GM18858 (cell line): ENCODE data around the gene IBTK.
"Not testable (repeated sequence)": the region's sequence is repeated elsewhere in the genome, so short reads cannot be mapped to it uniquely, and the experiment has no call there.

ENCODE experiments used
- ATAC-seq: cut with Tn5 transposase; IDR thresholded peaks from one replicate; pipeline ENCODE4 v1.9.1; 2021; ENCODE audit not compliant: unreplicated experiment

The IBTK gene

GRCh38 chr6:82248273-82248735, 760 bp upstream of the IBTK start:
- peak; percentile 36 for ATAC-seq

DNA sequence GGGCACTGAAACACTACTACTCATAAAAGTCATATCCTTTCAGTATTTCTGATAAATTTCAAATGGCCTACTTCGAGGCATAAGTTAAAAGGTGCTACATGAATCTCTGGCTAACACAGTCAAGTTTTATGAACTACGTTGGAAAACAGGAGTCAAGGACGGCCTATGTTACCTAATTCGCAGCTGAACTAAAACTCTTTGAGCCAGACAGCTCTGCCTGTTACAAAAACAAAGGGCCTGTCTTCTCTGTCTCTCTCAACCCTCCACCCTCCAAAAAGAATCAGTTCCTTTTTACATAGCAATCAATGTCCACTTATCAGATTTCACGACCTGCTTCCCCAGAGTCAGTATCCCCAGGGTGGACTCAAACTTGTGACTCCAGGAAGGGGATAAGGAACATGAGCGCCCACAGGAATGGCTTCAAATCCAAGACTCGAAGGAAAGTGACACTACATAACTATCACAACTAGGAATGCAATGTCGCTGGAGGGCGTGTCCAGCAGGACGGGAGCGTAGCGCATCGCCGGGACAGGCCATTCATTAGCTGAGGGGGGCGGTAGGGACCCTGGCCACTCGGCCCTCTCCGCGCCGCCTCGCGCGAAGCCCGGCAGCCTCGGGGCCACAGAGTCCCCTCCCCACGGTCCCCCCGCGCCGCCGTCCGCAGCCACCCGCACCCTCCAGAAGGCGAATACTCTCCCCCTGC, 591 bp downstream of the IBTK start:
- ATAC-seq = peak; percentile 22

DNA sequence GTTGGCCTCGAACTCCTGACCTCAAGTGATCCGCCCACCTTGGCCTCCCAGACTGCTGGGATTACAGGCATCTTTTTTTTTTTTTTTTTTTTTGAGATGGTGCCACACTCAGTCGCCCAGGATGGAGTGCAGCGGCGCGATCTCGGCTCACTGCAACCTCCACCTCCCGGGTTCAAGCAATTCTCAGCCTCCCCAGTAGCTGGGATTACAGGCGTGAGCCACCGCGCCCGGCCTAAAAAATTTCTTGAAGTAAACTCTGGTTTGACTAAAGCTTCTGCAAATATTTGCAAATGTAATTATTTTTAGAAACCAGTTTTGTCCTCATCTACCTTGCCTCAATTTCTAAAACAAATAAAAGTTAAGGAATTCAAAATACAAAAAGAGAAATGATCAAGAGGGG, 1.2 kb downstream of the IBTK start:
- ATAC-seq = no peak

GRCh38 chr6:82245376-82245775, 2.2 kb downstream of the IBTK start:
- ATAC-seq = no peak

DNA sequence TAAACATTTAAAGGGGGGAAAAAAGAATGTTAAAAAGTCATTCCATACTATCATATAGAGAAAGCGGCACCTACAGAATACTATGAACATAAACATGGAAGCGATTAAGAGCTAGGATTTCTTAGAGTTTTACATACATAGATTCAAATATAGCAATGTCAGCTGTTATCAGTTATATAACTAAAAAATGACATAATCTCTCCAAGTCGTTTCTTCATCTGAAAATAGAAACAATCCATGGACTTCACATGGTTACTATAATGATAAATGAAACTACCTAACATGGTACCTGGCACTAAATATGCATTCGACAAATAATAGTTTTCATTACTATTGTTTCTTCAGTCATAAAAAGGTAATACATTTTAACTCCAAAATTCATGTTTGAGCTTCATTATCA, 3.7 kb downstream of the IBTK start:
- no peak for ATAC-seq

DNA sequence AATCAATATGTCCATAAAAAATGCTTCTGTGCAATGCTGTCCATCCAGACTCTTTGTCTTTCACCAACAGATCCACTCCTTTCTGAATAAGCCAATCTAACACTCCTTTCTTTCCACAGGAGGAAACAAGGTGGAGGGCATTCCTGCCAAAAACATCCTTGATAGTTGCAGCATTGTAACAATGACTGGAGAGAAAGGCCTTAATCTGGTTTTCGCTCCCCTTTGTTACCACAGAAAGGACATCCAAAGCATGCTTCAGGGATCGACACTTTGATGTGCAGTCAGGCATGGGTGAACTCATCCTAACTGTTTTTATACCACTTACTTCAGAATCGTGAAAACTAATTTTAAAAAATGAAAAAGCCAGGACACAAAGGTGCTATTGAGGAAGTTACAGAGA, 7.4 kb downstream of the IBTK start:
- ATAC-seq = no peak

GRCh38 chr6:82239597-82239996, 7.9 kb downstream of the IBTK start:
- no peak for ATAC-seq

DNA sequence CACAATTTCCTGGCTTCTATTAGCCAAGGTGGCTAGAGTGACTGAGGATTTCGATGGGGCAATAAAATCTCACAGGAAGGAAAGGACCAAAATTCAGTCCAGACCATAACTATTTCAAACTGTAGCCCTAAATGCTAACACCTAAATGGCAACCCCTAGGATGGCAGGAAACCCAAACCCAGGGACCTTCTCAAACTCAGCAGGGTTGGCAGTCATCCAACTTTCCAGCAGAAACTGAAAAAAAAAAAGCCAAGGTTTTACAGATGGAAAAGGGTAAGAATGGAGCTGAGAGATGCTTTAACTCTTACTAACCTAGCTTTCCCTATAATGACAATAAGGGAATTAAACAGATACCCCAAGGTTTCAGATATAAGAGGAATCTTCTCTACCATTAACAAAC, 10.5 kb downstream of the IBTK start:
- no peak for ATAC-seq

DNA sequence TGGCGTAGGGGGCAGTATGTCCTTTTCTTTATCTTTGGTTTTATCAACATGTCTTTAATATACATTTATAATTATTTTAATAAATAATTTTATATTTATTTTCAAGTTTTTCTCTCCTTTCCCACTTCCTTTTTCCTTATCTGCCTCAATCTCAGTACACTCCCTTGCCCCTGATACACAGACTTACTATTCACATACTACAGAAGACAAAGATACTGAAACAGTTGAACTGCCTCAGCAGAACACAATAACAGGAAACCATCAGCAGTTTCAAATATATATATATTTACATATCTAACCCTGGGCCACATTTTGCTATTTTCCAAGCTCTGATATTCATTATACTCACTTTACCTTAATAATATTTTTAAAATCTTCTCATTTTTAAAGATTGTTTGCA, 19.8 kb downstream of the IBTK start:
- ATAC-seq = peak; percentile 97

DNA sequence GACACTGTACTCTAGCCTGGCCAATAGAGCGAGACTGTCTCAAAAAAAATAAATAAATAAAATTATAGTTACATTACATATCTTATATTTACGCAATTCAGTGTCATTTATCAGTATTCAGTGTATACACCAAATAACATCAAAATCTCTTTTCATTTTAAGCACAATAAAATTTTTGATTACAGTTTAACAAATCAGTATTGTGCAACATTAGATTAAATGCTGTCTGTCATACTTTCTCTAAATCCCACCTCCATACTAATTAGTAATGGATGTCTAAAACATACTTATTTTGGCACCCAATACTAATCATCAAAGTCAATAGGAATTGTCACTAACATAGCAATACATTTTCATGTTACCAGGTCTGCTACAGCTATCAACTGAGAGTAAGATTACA, 27.4 kb downstream of the IBTK start:
- ATAC-seq = no peak

DNA sequence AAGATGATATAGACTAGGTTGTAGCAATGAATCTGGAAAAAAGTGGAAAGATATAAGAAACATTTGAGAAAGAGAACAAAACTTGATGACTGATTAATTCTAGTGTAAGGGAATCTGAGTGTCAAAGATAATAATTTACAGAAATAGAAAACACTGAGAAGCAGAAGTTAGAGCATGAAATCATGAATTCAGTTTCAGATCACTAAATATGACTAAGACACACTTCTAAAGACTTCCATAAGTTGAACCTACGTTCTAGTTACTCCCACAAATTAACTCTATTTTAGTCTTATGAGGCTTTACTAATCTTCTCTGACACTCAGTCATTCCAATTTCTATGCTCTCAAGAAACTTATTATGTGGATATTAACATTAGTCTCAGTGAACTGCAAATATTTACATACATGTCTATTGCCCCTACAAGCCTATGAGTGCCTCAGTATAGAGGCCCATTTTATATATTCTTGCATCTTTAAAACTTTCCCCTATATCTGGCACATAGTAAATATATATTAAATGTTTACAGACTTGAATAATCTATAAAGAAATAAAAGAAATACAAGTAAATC, 30.4 kb downstream of the IBTK start:
- peak; percentile 91 for ATAC-seq

DNA sequence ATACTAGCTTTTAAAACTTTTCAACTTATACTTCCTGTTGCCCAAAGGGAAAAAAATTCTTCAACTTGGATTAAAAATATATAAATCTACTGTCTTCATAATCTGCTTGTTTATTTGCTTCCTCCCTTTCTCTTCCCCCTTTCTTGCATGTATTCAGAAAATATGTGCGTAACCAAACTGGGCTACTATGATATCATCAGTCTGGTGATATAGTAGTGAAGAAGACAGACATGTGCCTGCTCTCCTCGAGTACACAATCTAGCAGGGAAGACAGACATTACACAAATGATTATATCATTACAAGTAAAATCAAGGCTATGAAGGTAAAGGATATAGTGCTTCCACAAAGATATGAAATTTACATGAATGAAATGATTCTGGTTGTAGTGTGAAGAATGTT, 31.0 kb downstream of the IBTK start:
- peak; percentile 5 for ATAC-seq

DNA sequence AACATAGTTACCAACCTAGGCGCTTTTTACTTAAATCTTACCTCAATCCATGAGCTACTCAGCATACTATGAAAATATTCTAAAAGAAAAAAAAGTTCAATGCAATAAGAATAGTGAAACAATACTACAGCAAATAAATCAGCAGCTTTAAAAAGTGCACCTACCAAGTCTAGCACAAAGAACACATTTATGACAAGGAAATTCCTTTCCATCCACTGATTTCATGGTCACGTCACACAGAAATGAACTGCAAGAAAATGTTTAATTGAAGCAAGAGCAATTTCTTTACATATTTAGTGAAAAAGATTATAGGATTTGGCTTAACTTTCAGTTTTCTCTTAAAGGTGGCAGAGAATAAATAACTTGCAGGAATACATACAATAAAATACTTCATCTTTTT, 36.2 kb downstream of the IBTK start:
- ATAC-seq = no peak

- ATAC-seq = no peak
Measured at GRCh38 chr6:82208913-82209312, 38.6 kb downstream of the IBTK start.

- ATAC-seq = no peak
Measured at GRCh38 chr6:82205930-82206392, 41.6 kb downstream of the IBTK start.

DNA sequence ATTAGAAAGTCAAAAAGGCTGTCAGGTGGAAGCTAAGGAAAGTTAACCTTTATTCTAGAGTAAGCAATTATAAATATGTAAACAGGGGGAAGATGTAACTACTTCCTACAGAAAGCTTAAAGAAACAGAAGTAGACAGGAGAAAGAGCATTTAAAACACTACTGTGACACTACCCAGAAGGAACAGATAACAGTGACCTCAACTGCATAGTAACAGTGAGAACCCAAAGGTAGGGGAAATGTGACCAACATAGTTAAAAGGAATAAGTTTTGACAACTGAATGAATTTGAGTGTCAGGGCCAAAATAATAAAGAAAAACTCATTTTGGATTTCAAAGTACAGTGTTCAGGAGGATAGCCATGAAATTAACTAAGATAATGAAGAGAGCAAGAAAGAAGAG, 43.5 kb downstream of the IBTK start:
- no peak for ATAC-seq

DNA sequence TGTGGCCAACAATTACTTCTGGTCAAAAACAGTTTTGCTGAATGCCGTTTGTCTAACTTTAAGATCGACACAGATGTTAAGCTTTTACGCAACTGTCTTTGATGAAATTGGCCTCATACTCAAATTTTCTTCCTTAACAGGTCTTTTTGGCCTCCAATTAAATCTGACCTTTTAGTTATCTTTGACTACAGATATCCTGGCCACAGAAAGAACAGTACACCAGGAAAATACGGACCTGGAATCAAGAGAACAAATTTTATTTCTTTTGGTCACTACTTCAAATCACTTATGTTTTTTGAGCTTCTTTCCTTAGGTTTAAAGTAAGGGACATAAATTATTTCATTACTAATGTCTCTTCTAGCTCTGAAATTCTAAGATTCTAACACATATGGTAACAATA, 49.8 kb downstream of the IBTK start:
- ATAC-seq = no peak

DNA sequence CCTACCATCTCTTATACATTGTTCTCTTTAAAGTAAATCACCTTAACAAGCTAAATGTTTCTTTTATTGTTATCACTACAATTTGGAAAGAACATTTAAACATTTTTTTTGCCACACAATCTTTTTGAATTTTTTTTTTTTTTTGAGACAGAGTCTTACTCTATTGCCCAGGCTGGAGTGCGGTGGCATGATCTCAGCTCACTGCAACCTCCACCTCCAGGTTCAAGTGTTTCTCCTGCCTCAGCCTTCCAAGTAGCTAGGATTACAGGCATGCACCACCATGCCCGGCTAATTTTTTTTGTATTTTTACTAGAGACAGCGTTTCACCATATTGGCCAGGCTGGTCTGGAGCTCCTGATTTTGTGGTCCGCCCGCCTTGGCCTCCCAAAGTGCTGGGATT, 50.3 kb downstream of the IBTK start:
- not testable (repeated sequence) for ATAC-seq

- no peak for ATAC-seq
Measured at GRCh38 chr6:82196161-82196560, 51.4 kb downstream of the IBTK start.

DNA sequence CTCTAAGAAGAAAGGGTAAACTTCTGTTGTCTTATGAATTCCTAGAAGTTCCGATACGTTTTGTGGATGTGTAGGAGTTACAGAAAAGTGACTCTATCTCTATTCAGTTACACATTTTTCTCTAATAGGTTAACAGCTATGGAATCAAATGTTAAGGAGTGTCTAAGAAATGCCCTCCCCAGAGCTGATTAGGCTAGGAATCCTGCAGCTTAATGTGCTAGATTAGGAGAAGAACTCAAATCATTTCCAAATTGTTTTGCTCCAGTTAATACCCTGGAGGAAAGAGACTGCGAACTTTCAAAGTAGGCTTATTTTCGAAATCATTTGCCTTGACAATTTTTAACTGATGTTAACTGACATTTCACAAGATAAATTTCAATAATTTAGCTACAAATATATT, 51.9 kb downstream of the IBTK start:
- no peak for ATAC-seq

DNA sequence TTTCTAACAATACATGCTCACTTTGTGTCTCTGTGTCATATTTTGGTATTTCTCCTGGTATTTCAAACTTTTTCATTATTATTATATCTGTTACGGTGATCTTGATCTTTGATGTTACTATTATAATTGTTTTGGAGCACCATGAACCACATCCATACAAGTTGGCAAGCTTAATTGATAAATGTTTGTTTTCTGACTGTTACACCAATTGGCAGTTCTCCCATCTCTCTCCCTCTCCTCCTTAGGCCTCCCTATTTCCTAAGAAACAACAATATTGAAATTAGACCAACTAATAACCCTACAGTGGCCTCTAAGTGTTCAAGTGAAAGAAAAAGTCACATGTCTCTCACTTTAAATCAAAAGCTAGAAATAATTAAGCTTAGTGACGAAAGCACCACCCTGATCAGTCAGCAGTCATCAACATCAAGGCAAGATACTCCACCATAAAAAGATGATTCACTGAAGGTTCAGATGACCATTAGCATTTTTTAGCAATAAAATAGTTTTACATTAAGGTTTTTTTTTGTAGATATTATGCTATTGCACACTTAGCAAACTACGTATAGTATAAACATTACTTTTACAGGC, 61.5 kb downstream of the IBTK start:
- no peak for ATAC-seq

DNA sequence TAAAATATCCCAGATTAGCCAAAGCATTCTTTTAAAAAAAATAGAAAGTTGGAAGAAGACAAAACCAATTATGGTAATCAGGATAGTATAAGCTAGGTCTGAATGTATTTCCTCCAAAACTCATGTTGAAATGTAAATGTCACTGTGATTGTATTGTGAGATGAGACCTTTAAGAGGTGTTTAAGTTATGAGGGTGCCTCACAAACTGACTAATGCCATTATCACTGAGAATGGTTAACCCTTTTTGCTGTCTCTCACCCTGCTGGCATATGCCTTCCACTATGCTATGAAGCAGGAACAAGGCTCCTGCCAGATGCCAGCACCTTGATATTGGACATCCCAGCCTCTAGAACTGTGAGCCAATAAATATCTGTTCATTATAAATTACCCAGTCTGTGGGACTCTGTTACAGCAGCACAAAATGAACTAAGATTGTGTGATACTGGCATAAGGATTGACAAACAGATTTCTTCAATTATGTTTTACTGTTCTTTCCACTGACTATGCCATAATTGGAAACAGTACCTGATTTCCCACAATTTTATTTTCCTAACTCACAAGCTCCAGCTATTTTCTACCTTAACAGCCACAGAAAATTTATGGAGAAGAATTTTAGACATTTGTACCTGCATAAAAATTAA, 63.8 kb downstream of the IBTK start:
- no peak for ATAC-seq
